Neural crest cell (in vitro differentiated cells): ENCODE measurements around the gene DNPEP. TPM values are rescaled to one million over a fixed set of nuclear protein-coding genes. Genes with fewer than 3 reads are reported as not detected.
A peak's percentile ranks its signal among the peaks of the same experiment; 100 is the strongest.

Experiments used
- DNase-seq: peaks from one replicate; pipeline ENCODE4 v3.0.0; 2021; ENCODE audit warnings: low read depth, mixed read lengths, low spot score
- H3K27ac Mint-ChIP-seq: one replicate; pipeline ENCODE4 v1.8.0; 2021; ENCODE audit warnings: mild to moderate bottlenecking, mixed read lengths; ENCODE audit not compliant: unreplicated experiment
- H3K27me3 Mint-ChIP-seq: 2 replicates; pipeline ENCODE4 v1.8.0; 2021; ENCODE audit warnings: low read depth, mild to moderate bottlenecking, mixed read lengths
- H3K36me3 Mint-ChIP-seq: 2 replicates; pipeline ENCODE4 v1.8.0; 2021; ENCODE audit warnings: low read depth, mild to moderate bottlenecking, mixed read lengths
- H3K4me1 Mint-ChIP-seq: 2 replicates; pipeline ENCODE4 v1.8.0; 2021; ENCODE audit warnings: mixed read lengths
- H3K4me3 Mint-ChIP-seq: one replicate; pipeline ENCODE4 v1.8.0; 2021; ENCODE audit warnings: mild to moderate bottlenecking, mixed read lengths
- H3K9me3 Mint-ChIP-seq: 2 replicates; pipeline ENCODE4 v1.8.0; 2021; ENCODE audit warnings: mixed read lengths
- CTCF ChIP-seq: fragments of 200-600 bp; sonication (generic); conservative IDR thresholded peaks from 2 replicates; pipeline ENCODE4 v1.5.0; 2021; ENCODE audit warnings: antibody characterized with exemption, mild to moderate bottlenecking
- long read RNA-seq: library from polyadenylated mRNA; unstranded; transcript quantifications from one replicate; pipeline ENCODE4 v2.0.0, GENCODE V29; 2020
- total RNA-seq: library from RNA; stranded (reverse); gene quantifications from 2 replicates; pipeline ENCODE4 v1.2.1, GENCODE V29; 2021

The DNPEP gene
- 36.9 and 39.5 TPM in 2 replicates for total RNA-seq
- long read RNA-seq, transcript DNPEP-201 (15 exons, 2,425 nt), result major isoform, 5 of 17 reads
- long read RNA-seq, transcript DNPEP-203 (15 exons, 1,657 nt), result major isoform, 5 of 17 reads
- long read RNA-seq, partial matches to known transcripts, result 2 of 17 reads
- long read RNA-seq, other reads (novel, unspliced or antisense), result 4 of 17 reads

GRCh38 chr2:219387306-219388120 is at the start of gene DNPEP:
TSS of gene DNPEP (minus strand) at chr2:219387912. CDS start at chr2:219387794, 118 bp downstream.
- Mint-ChIP-seq H3K27me3 (no peaks in the 10 kb centered on the region), H3K9me3 (no peaks in the 10 kb centered on the region), H3K4me3 (peak within 1 kb of the TSS; percentile 95), H3K27ac (peak within 1 kb of the TSS; percentile 78), H3K4me1 (peaks cover 14% of the 10 kb centered on the region), H3K36me3 (peaks cover 6% of the 10 kb centered on the region)
- peak; percentile 96 for DNase-seq
- no peak for TF ChIP-seq CTCF

GRCh38 chr2:219437141-219437540 is 49.4 kb upstream of the DNPEP start:
- Mint-ChIP-seq H3K27me3 (peaks cover 44% of the 10 kb centered on the region), H3K9me3 (no peaks in the 10 kb centered on the region), H3K4me3 (no peak overlapping the region), H3K36me3 (no peaks in the 10 kb centered on the region), H3K4me1 (peaks cover 13% of the 10 kb centered on the region), H3K27ac (no peak overlapping the region)
- TF ChIP-seq CTCF, result no peak
- DNase-seq, result no peak

GRCh38 chr2:219436491-219436890 is 48.8 kb upstream of the DNPEP start:
- H3K36me3 Mint-ChIP-seq, result no peaks in the 10 kb centered on the region
- H3K4me1 Mint-ChIP-seq, result peaks cover 13% of the 10 kb centered on the region
- peaks cover 48% of the 10 kb centered on the region for H3K27me3 Mint-ChIP-seq
- no peak overlapping the region for H3K4me3 Mint-ChIP-seq
- no peaks in the 10 kb centered on the region for H3K9me3 Mint-ChIP-seq
- no peak overlapping the region for H3K27ac Mint-ChIP-seq
- TF ChIP-seq CTCF, result no peak
- DNase-seq, result no peak

- no peak for TF ChIP-seq CTCF
- Mint-ChIP-seq H3K27me3 (peaks cover 41% of the 10 kb centered on the region), H3K27ac (no peak overlapping the region)
Observed at GRCh38 chr2:219435701-219436100, 48.0 kb upstream of the DNPEP start.

GRCh38 chr2:219434718-219435525 is 47.2 kb upstream of the DNPEP start, which contains the start of gene SPEG:
TSS of gene SPEG (plus strand) at chr2:219434843. CDS start at chr2:219434978, 135 bp downstream.
- Mint-ChIP-seq H3K9me3 (no peaks in the 10 kb centered on the region), H3K36me3 (no peaks in the 10 kb centered on the region), H3K4me3 (no peak within 1 kb of the TSS), H3K27me3 (peaks cover 38% of the 10 kb centered on the region), H3K4me1 (peaks cover 4% of the 10 kb centered on the region), H3K27ac (no peak within 1 kb of the TSS)
- DNase-seq, result no peak
- no peak for TF ChIP-seq CTCF

More at GRCh38 chr2:219435701-219436100, 48.0 kb upstream of the DNPEP start:
- Mint-ChIP-seq H3K4me1 (peaks cover 5% of the 10 kb centered on the region), H3K36me3 (no peaks in the 10 kb centered on the region), H3K9me3 (no peaks in the 10 kb centered on the region), H3K4me3 (no peak overlapping the region)
- no peak for DNase-seq
